Posterior cingulate gyrus (tissue), 11 donors: Measurements from ENCODE around the gene SRXN1.
A peak's percentile ranks its signal among the peaks of the same experiment; 100 is the strongest.

Source experiments
- DNase-seq, 10 donors: peaks; one replicate each; pipeline versions ENCODE4 v3.0.0 to v3.0.0-alpha.2; 2020 to 2021; ENCODE audit warnings: mixed read lengths in 3 of 10
- intact Hi-C: fragments of 100-400 bp; cut with DNase I; formaldehyde crosslinking; loops from one replicate; pipeline ENCODE4 v1.15.1; 2023

The SRXN1 gene

GRCh38 chr20:676315-676937, 23.4 kb upstream of the SRXN1 start:
- DNase-seq, result peak in 2 of 10 donors; percentile 56 to 87
- intact Hi-C loops, result loop anchor here (5.0 kb wide), 1 partner anchor 51 kb away; no protein-coding TSS in a partner anchor

- intact Hi-C loops, result loop anchor here (5.0 kb wide), 1 partner anchor 52 kb away; no protein-coding TSS in a partner anchor
These were observed 22.7 kb upstream of the SRXN1 start, which contains the start of gene SCRT2 for GRCh38 chr20:675453-676314. SCRT2 (minus strand) TSS chr20:675802; CDS start chr20:675601, 201 bp downstream.

GRCh38 chr20:675033-675452, 22.0 kb upstream of the SRXN1 start:
- DNase-seq, result peak in 1 of 10 donors; percentile 69
- intact Hi-C loops, result loop anchor here (5.0 kb wide), 1 partner anchor 52 kb away; no protein-coding TSS in a partner anchor

More at GRCh38 chr20:675453-676314, 22.7 kb upstream of the SRXN1 start, which contains the start of gene SCRT2:
- DNase-seq, result peak; percentile 58 to 93 (median 68)

GRCh38 chr20:673603-674001, 20.6 kb upstream of the SRXN1 start:
- intact Hi-C loops, result no loop called here
- peak in 1 of 10 donors; percentile 52 for DNase-seq

GRCh38 chr20:672963-673602, 20.1 kb upstream of the SRXN1 start:
- peak in 1 of 10 donors; percentile 57 for DNase-seq
- intact Hi-C loops, result no loop called here

- intact Hi-C loops, result no loop called here
These were observed 18.4 kb upstream of the SRXN1 start for GRCh38 chr20:671252-672030.

GRCh38 chr20:669573-669972, 16.6 kb upstream of the SRXN1 start:
- intact Hi-C loops, result no loop called here
- DNase-seq, result peak in 3 of 10 donors; percentile 79 to 91 (median 85)

More at GRCh38 chr20:671252-672030, 18.4 kb upstream of the SRXN1 start:
- DNase-seq, result peak in 1 of 10 donors; percentile 43

- DNase-seq, result peak in 1 of 10 donors; percentile 33
- intact Hi-C loops, result no loop called here
These were observed 15.6 kb upstream of the SRXN1 start for GRCh38 chr20:668638-669037.

GRCh38 chr20:668050-668449, 15.1 kb upstream of the SRXN1 start:
- intact Hi-C loops, result no loop called here
- no peak for DNase-seq

GRCh38 chr20:667351-668034, 14.5 kb upstream of the SRXN1 start:
- DNase-seq, result peak in 7 of 10 donors; percentile 49 to 93 (median 65)
- intact Hi-C loops, result no loop called here

GRCh38 chr20:666877-667276, 13.9 kb upstream of the SRXN1 start:
- intact Hi-C loops, result no loop called here
- peak in 1 of 10 donors; percentile 6 for DNase-seq

- peak in 1 of 10 donors; percentile 32 for DNase-seq
- intact Hi-C loops, result no loop called here
These were observed 12.3 kb upstream of the SRXN1 start for GRCh38 chr20:665276-665675.

GRCh38 chr20:664576-664975, 11.6 kb upstream of the SRXN1 start:
- intact Hi-C loops, result no loop called here
- no peak for DNase-seq

- intact Hi-C loops, result no loop called here
These were observed 11.2 kb upstream of the SRXN1 start for GRCh38 chr20:664151-664550.

GRCh38 chr20:663315-664090, 10.5 kb upstream of the SRXN1 start:
- intact Hi-C loops, result no loop called here
- peak in 1 of 10 donors; percentile 81 for DNase-seq

More at GRCh38 chr20:664151-664550, 11.2 kb upstream of the SRXN1 start:
- DNase-seq, result peak in 1 of 10 donors; percentile 57

GRCh38 chr20:662277-663192, 9.5 kb upstream of the SRXN1 start:
- intact Hi-C loops, result no loop called here
- DNase-seq, result peak in 1 of 10 donors; percentile 55
